C4-2B (cell line): ENCODE measurements around the gene MTA3.

ENCODE experiments used
- CTCF ChIP-seq: fragments of 450-650 bp; conservative IDR thresholded peaks from 2 replicates; pipeline ENCODE4 v1.5.1; 2017; ENCODE audit warnings: mild to moderate bottlenecking
- ZFX ChIP-seq: fragments of 450-650 bp; IDR thresholded peaks from 2 replicates; pipeline ENCODE4 v1.6.1; 2017

GRCh38 chr2:42618116-42618515 lies 49.7 kb downstream of the MTA3 start:
- TF ChIP-seq CTCF (no peak), ZFX (no peak)
